H1 (cell line): ENCODE results near the gene NAP1L1. TPM values are rescaled to one million over a fixed set of nuclear protein-coding genes. Genes with fewer than 3 reads are reported as not detected.

ENCODE experiments used
- ASH2L ChIP-seq: fragments of 200-600, 300-600 bp; sonication (generic); IDR thresholded peaks from one replicate; pipeline ENCODE4 v1.7.1; 2017; ENCODE audit warnings: low read length
- BACH1 ChIP-seq: IDR thresholded peaks from 2 replicates; pipeline ENCODE4 v1.6.1; 2012; ENCODE audit warnings: low read length, improper control_type of control experiment
- CTCF ChIP-seq, 3 experiments: IDR thresholded peaks; 1 replicate in 2 of 3; 2 replicates in 1 of 3; pipeline versions ENCODE4 v1.5.1 to v1.6.1; 2011; ENCODE audit warnings: low read length in 3 of 3, mild to moderate bottlenecking in 3 of 3, inconsistent platforms in 2 of 3, low read depth in 1 of 3, moderate library complexity in 1 of 3; ENCODE audit not compliant: insufficient read depth in 1 of 3; ENCODE audit errors: control extremely low read depth in 1 of 3
- GTF2F1 ChIP-seq: IDR thresholded peaks from 2 replicates; pipeline ENCODE4 v1.6.1; 2012; ENCODE audit warnings: low read depth, low read length, improper control_type of control experiment, borderline replicate concordance
- polyA plus RNA-seq, 7 experiments: library from polyadenylated mRNA; depleted of rRNA in 3 of 7; stranded (reverse) in 5 of 7; unstranded in 2 of 7; fragments of >200 nt in 5 of 7; fragments of 200-250 nt in 2 of 7; gene quantifications; 1 replicate in 5 of 7; 2 replicates in 1 of 7; 4 replicates in 1 of 7; pipeline versions ENCODE4 v1.2.1 to v1.2.3, GENCODE V29; 2011 to 2013; ENCODE audit warnings: missing spikeins in 2 of 7, mixed read lengths in 2 of 7
- total RNA-seq: library from RNA; stranded (reverse); fragmentation: NEBNext Ultra II Directional; extraction: Animal tissue kit (Norgen Biotek cat#: 25700); gene quantifications from 2 replicates; pipeline ENCODE4 v1.2.1, GENCODE V29; 2021

Gene NAP1L1
- total and polyA plus RNA-seq, 2 of the 8 experiments (the other 6 are each of a cell fraction or from before 2014, with no cell fraction given): 202 to 1,159 TPM

DNA sequence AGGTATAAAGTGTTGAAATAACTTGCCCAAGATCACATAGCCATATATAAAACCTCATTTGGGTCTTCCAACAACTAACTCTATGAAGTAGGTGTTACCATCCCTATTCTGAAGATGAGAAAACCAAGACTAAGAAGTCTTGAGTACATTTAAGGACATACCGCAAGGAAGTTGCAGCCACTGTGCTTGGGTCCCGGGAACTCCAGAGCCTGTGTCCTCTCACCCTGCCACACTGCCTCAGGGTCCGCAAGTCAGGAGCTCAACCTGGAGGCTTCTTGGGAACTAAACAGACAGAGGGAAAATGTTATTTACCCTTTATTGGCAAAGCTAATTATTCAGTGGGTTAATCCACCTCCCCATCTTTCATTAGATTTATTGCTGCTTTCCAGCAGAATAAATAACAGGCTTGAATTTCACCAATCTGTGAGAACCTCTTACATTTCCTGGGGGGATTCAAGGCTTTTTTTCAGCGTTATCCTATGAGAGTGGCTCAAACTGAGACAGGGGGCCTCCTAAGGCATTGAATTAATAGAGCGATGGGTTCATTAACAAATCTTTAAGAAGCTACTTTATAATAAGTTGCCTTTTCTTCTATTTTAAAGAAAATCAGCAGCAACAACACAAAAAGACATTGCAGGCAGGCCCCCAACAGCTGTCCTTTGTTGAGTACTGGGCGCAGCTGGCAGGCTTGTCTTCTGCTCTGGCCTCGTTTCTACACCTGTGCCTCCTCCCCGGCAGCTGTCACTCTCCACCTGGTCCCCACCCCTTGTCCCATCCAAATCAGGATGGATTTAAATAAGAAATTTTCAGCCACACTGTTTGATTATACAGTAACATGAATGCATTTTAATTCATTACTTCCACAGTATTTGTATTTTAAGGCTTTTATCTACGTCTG lies 78.2 kb downstream of the NAP1L1 start (continued):
- TF ChIP-seq BACH1 (no peak), GTF2F1 (no peak), ASH2L (no peak), CTCF (IDR thresholded peaks at IDR 0.05; ENCODE audit: control extremely low read depth in 1 of 3, insufficient read depth in 1 of 3, low read depth in 1 of 3, low read length in 3 of 3) (no peak)
